GM12864 (cell line): ENCODE measurements around the gene NT5C2.

Experiments used
- DNase-seq: peaks from one replicate; pipeline ENCODE4 v3.0.0-alpha.2; 2011; ENCODE audit warnings: low read depth
- H3K4me3 ChIP-seq: 2 replicates; pipeline ENCODE4 v1.5.1; 2011; ENCODE audit warnings: mild to moderate bottlenecking, low read depth, low read length, control low read depth
- CTCF ChIP-seq: IDR thresholded peaks from 2 replicates; pipeline ENCODE4 v1.5.1; 2011; ENCODE audit warnings: low read depth, mild to moderate bottlenecking, moderate library complexity, low read length, control low read depth, inconsistent platforms; ENCODE audit errors: missing control alignments

Gene NT5C2

GRCh38 chr10:103042908-103043307 is 150.2 kb downstream of the NT5C2 start:
- TF ChIP-seq CTCF, result no peak
- no peak for DNase-seq
- no peak overlapping the region for H3K4me3 ChIP-seq

GRCh38 chr10:103042129-103042528 is 150.9 kb downstream of the NT5C2 start:
- H3K4me3 ChIP-seq, result no peak overlapping the region
- no peak for TF ChIP-seq CTCF
- no peak for DNase-seq

GRCh38 chr10:103041391-103041790 is 151.7 kb downstream of the NT5C2 start:
- no peak overlapping the region for H3K4me3 ChIP-seq
- no peak for TF ChIP-seq CTCF
- DNase-seq, result no peak

- no peak for TF ChIP-seq CTCF
- DNase-seq, result no peak
- no peak overlapping the region for H3K4me3 ChIP-seq
Measured at GRCh38 chr10:103040418-103040817, 152.7 kb downstream of the NT5C2 start.

- no peak for TF ChIP-seq CTCF
- DNase-seq, result no peak
- H3K4me3 ChIP-seq, result no peak overlapping the region
Measured at GRCh38 chr10:103038570-103038969, 154.5 kb downstream of the NT5C2 start.
